A673 (cell line): ENCODE data around the gene NOCT.

Experiments
- EZH2 ChIP-seq: fragments of 200-600 bp; sonication (generic); IDR thresholded peaks from 2 replicates; pipeline ENCODE4 v1.6.1; 2017; ENCODE audit warnings: borderline replicate concordance, low read depth, mild to moderate bottlenecking, mixed read lengths, antibody characterized with exemption, low read length; ENCODE audit not compliant: poor library complexity, severe bottlenecking
- TF ChIP-seq, protein P1 (sequence below): fragments of 300-800, 200-600 bp; sonication (generic); conservative IDR thresholded peaks from 2 replicates; pipeline ENCODE4 v1.5.1; 2017; ENCODE audit warnings: low read depth, mild to moderate bottlenecking, antibody characterized with exemption, low read length, moderate library complexity, mixed read lengths

DNA sequence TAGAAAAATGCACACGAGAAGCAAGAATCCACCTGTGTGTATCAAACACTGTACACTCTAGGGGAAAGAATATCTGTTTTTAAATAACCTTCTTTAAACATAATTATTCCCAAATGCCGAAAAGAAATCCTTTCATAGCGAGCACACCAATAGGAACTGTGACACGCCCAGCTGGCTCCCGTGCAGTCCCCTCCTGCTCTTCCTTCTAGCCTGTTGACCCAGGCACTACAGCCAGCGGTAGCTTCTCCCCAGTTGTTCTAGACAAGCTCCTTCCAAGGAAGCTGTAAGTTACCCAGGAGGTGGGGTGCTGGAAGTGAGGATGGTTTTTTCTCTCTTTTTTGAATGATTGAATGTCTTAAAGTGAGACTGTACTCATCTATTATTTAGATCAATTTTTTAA is 19.5 kb upstream of the NOCT start:
- no peak for TF ChIP-seq EZH2
- TF ChIP-seq, protein P1, sequence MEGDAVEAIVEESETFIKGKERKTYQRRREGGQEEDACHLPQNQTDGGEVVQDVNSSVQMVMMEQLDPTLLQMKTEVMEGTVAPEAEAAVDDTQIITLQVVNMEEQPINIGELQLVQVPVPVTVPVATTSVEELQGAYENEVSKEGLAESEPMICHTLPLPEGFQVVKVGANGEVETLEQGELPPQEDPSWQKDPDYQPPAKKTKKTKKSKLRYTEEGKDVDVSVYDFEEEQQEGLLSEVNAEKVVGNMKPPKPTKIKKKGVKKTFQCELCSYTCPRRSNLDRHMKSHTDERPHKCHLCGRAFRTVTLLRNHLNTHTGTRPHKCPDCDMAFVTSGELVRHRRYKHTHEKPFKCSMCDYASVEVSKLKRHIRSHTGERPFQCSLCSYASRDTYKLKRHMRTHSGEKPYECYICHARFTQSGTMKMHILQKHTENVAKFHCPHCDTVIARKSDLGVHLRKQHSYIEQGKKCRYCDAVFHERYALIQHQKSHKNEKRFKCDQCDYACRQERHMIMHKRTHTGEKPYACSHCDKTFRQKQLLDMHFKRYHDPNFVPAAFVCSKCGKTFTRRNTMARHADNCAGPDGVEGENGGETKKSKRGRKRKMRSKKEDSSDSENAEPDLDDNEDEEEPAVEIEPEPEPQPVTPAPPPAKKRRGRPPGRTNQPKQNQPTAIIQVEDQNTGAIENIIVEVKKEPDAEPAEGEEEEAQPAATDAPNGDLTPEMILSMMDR, result no peak
